ENCODE data around the gene GOLGA8N.
"Not testable (repeated sequence)": the region's sequence is repeated elsewhere in the genome, so short reads cannot be mapped to it uniquely, and the experiment has no call there.

The GOLGA8N gene

DNA sequence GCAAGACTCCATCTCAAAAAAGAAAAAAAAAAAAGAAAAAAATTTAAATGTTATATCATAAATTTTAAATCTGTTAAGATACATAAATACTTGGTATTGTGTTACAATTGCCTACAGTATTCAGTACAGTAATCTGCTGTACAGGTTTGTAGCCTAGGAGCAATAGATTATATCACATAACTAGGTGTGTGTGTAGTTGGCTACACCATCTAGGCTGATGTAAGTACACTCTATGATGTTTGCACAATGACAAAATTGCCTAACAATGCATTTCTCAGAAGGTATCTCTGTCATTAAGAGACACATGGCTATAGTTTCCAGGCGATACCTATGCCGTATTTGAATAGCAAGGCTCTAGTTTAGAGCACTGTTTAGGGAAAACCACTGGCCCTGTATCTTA is 16.3 kb downstream of the GOLGA8N start:
- H3K4me1 ChIP-seq (ENCODE audit: low read length); H3K9ac ChIP-seq (ENCODE audit: low read length); H3K9me3 ChIP-seq (replicated peaks; ENCODE audit: insufficient read depth, low read length); H3K4me2 ChIP-seq (ENCODE audit: low read depth, low read length); H4K20me1 ChIP-seq (ENCODE audit: insufficient read depth, low read length); H3F3A ChIP-seq (ENCODE audit: insufficient read depth, low read length); H3K27ac ChIP-seq (ENCODE audit: low read length); DNase-seq; H3K79me2 ChIP-seq (ENCODE audit: low read length); H3K27me3 ChIP-seq (replicated peaks; ENCODE audit: insufficient read depth, low read length); H2AFZ ChIP-seq (ENCODE audit: low read length); H3K4me3 ChIP-seq (ENCODE audit: low read length); H3K36me3 ChIP-seq (replicated peaks; ENCODE audit: insufficient read depth, low read length); H3K9me2 ChIP-seq (replicated peaks; ENCODE audit: insufficient read depth, low read length): not testable (repeated sequence)

DNA sequence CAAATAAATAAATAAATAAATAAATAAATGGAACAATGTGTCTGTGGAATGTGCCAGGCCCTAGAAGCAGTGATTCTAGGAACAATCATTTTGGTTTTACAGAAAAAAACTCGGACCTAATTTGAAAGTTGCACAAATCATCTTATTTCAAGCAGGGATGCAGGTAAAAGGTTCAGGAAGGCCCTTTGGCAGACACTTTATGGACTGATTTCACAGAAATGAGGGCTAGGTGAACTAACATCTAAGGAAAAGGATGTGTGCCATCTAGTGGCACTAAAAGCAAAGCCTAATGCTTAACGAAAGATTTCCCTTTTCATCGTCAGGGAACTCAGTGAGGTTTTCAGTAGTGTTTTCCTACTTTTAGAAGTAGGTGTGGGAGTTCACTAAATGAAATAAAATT is 17.5 kb downstream of the GOLGA8N start:
- H3K4me1 ChIP-seq (ENCODE audit: low read length); H2AFZ ChIP-seq (ENCODE audit: low read length); H4K20me1 ChIP-seq (ENCODE audit: insufficient read depth, low read length); H3K79me2 ChIP-seq (ENCODE audit: low read length); H3K36me3 ChIP-seq (replicated peaks; ENCODE audit: insufficient read depth, low read length); H3K27ac ChIP-seq (ENCODE audit: low read length); H3K9me2 ChIP-seq (replicated peaks; ENCODE audit: insufficient read depth, low read length); H3K27me3 ChIP-seq (replicated peaks; ENCODE audit: insufficient read depth, low read length); H3F3A ChIP-seq (ENCODE audit: insufficient read depth, low read length); H3K9me3 ChIP-seq (replicated peaks; ENCODE audit: insufficient read depth, low read length); H3K9ac ChIP-seq (ENCODE audit: low read length); H3K4me3 ChIP-seq (ENCODE audit: low read length); H3K4me2 ChIP-seq (ENCODE audit: low read depth, low read length): not testable (repeated sequence)
- DNase-seq = peak; percentile 45

DNA sequence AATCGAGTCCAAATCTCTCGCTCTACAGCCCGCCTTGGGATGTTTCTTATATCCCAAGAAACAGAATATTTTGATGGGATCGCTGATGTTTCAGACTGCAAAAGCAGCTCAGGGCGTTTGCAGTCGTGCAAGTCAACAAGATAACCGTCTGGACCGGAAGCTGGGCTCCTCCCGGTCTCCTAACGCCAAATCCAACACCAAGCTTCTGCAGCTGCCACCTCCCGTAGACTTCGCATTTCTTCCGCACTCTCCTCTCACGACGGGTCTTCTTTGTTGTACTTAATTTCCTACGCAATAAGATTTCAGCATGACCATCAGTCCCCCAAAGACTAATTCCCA is 21.4 kb downstream of the GOLGA8N start:
- peaks cover 38% of the 10 kb centered on the region for H3K79me2 ChIP-seq (ENCODE audit: low read length)
- H3F3A ChIP-seq (ENCODE audit: insufficient read depth, low read length); H4K20me1 ChIP-seq (ENCODE audit: insufficient read depth, low read length); DNase-seq; H3K9me3 ChIP-seq (replicated peaks; ENCODE audit: insufficient read depth, low read length); H3K9me2 ChIP-seq (replicated peaks; ENCODE audit: insufficient read depth, low read length); H3K36me3 ChIP-seq (replicated peaks; ENCODE audit: insufficient read depth, low read length); H3K4me1 ChIP-seq (ENCODE audit: low read length); H3K27me3 ChIP-seq (replicated peaks; ENCODE audit: insufficient read depth, low read length): not testable (repeated sequence)
- H3K4me3 ChIP-seq (ENCODE audit: low read length) = peak overlapping the region; percentile 62
- peak overlapping the region; percentile 53; the same call in 1 of the 2 replicates for H3K9ac ChIP-seq (ENCODE audit: low read length)
- H3K27ac ChIP-seq (ENCODE audit: low read length) = peak overlapping the region; percentile 69; the same call in 1 of the 2 replicates
- H3K4me2 ChIP-seq (ENCODE audit: low read depth, low read length) = peak overlapping the region; percentile 40; the same call in 1 of the 2 replicates
- H2AFZ ChIP-seq (ENCODE audit: low read length) = peak overlapping the region; percentile 36; the same call in 1 of the 2 replicates

GRCh38 chr15:32615051-32615870 is 22.0 kb downstream of the GOLGA8N start, which contains the start of gene ARHGAP11A:
ARHGAP11A (plus strand) TSS chr15:32615504; CDS start chr15:32616212, 708 bp downstream.
- H3K27me3 ChIP-seq (replicated peaks; ENCODE audit: insufficient read depth, low read length); H3K9me3 ChIP-seq (replicated peaks; ENCODE audit: insufficient read depth, low read length); H3K36me3 ChIP-seq (replicated peaks; ENCODE audit: insufficient read depth, low read length); H3F3A ChIP-seq (ENCODE audit: insufficient read depth, low read length); H3K9me2 ChIP-seq (replicated peaks; ENCODE audit: insufficient read depth, low read length); H3K4me1 ChIP-seq (ENCODE audit: low read length); H4K20me1 ChIP-seq (ENCODE audit: insufficient read depth, low read length): not testable (repeated sequence)
- DNase-seq = peak; percentile 90
- H3K9ac ChIP-seq (ENCODE audit: low read length) = peak within 1 kb of the TSS; percentile 58; the same call in 1 of the 2 replicates
- peak within 1 kb of the TSS; percentile 69; the same call in 1 of the 2 replicates for H3K27ac ChIP-seq (ENCODE audit: low read length)
- H3K4me2 ChIP-seq (ENCODE audit: low read depth, low read length) = peak within 1 kb of the TSS; percentile 49; the same call in 1 of the 2 replicates
- H3K79me2 ChIP-seq (ENCODE audit: low read length) = peaks cover 38% of the 10 kb centered on the region
- peak within 1 kb of the TSS; percentile 42 for H2AFZ ChIP-seq (ENCODE audit: low read length)
- H3K4me3 ChIP-seq (ENCODE audit: low read length) = peak within 1 kb of the TSS; percentile 63

GRCh38 chr15:32615871-32616426 is 22.7 kb downstream of the GOLGA8N start:
- not testable (repeated sequence) for H3K36me3 ChIP-seq (replicated peaks; ENCODE audit: insufficient read depth, low read length); H3K4me1 ChIP-seq (ENCODE audit: low read length); H3K27me3 ChIP-seq (replicated peaks; ENCODE audit: insufficient read depth, low read length); H3F3A ChIP-seq (ENCODE audit: insufficient read depth, low read length); H3K9me2 ChIP-seq (replicated peaks; ENCODE audit: insufficient read depth, low read length); H3K9me3 ChIP-seq (replicated peaks; ENCODE audit: insufficient read depth, low read length); H4K20me1 ChIP-seq (ENCODE audit: insufficient read depth, low read length)
- Histone ChIP-seq H3K79me2 (ENCODE audit: low read length) (peaks cover 42% of the 10 kb centered on the region), H3K4me3 (ENCODE audit: low read length) (peak overlapping the region; percentile 63), H3K9ac (ENCODE audit: low read length) (peak overlapping the region; percentile 58; the same call in 1 of the 2 replicates), H3K4me2 (ENCODE audit: low read depth, low read length) (peak overlapping the region; percentile 49; the same call in 1 of the 2 replicates), H3K27ac (ENCODE audit: low read length) (peak overlapping the region; percentile 38; the same call in 1 of the 2 replicates), H2AFZ (ENCODE audit: low read length) (peak overlapping the region; percentile 42; the same call in 1 of the 2 replicates)
- peak; percentile 26 for DNase-seq
